GM23338 (cell line): ENCODE measurements around the gene ZNF787. TPM values are rescaled to one million over a fixed set of nuclear protein-coding genes. Genes with fewer than 3 reads are reported as not detected.

Source experiments
- ATAC-seq: fragments of 200-7000 bp; cut with Tn5 transposase; 3 replicates; pipeline ENCODE4 v1.9.1; 2020
- DNase-seq: peaks from one replicate; pipeline ENCODE4 v3.0.0-alpha.2; 2015; ENCODE audit warnings: low spot score
- H2AFZ ChIP-seq: fragments of 200-600 bp; sonication (generic); 2 replicates; pipeline ENCODE4 v1.8.0; 2016; ENCODE audit warnings: antibody characterized with exemption, mild to moderate bottlenecking, moderate library complexity
- H3F3A ChIP-seq: fragments of 200-600 bp; sonication (generic); replicated peaks from 2 replicates; pipeline ENCODE4 v1.8.0; 2017; ENCODE audit warnings: antibody characterized with exemption, mixed run types, low read depth
- H3K27ac ChIP-seq: fragments of 200-600 bp; sonication (generic); 2 replicates; pipeline ENCODE4 v1.6.1; 2016; ENCODE audit warnings: low read depth
- H3K27me3 ChIP-seq: fragments of 200-600 bp; sonication (generic); 2 replicates; pipeline ENCODE4 v1.8.0; 2016; ENCODE audit warnings: mild to moderate bottlenecking, mixed run types, moderate library complexity; ENCODE audit not compliant: insufficient read depth
- H3K36me3 ChIP-seq: fragments of 200-600 bp; sonication (generic); 2 replicates; pipeline ENCODE4 v1.8.0; 2016; ENCODE audit warnings: mild to moderate bottlenecking; ENCODE audit not compliant: insufficient read depth
- H3K4me1 ChIP-seq: fragments of 200-600 bp; sonication (generic); 2 replicates; pipeline ENCODE4 v1.8.0; 2016; ENCODE audit warnings: mild to moderate bottlenecking, moderate library complexity; ENCODE audit not compliant: insufficient read depth
- H3K4me2 ChIP-seq: fragments of 200-600 bp; sonication (generic); 2 replicates; pipeline ENCODE4 v1.7.1; 2017; ENCODE audit warnings: mixed run types
- H3K4me3 ChIP-seq: fragments of 200-600 bp; sonication (generic); 2 replicates; pipeline ENCODE4 v1.6.1; 2016; ENCODE audit warnings: mixed run types
- H3K79me2 ChIP-seq: fragments of 200-600 bp; sonication (generic); replicated peaks from 2 replicates; pipeline ENCODE4 v1.8.0; 2017; ENCODE audit warnings: mild to moderate bottlenecking; ENCODE audit not compliant: insufficient read depth
- H3K9me2 ChIP-seq: fragments of 200-600 bp; sonication (generic); 2 replicates; pipeline ENCODE4 v1.8.0; 2017; ENCODE audit not compliant: insufficient read depth
- H4K20me1 ChIP-seq: fragments of 200-600 bp; sonication (generic); replicated peaks from 2 replicates; pipeline ENCODE4 v1.8.0; 2017; ENCODE audit warnings: mild to moderate bottlenecking; ENCODE audit not compliant: insufficient read depth
- H3K27ac Mint-ChIP-seq: 2 replicates; pipeline ENCODE4 v1.8.0; 2020; ENCODE audit warnings: inconsistent platforms, mild to moderate bottlenecking, moderate library complexity, mixed read lengths
- H3K27me3 Mint-ChIP-seq: 3 replicates; pipeline ENCODE4 v1.8.0; 2022; ENCODE audit warnings: low read depth, mild to moderate bottlenecking, moderate library complexity, mixed read lengths, inconsistent platforms; ENCODE audit not compliant: insufficient read depth, poor library complexity
- H3K36me3 Mint-ChIP-seq: 3 replicates; pipeline ENCODE4 v1.8.0; 2021; ENCODE audit warnings: low read depth, mild to moderate bottlenecking, inconsistent platforms, moderate library complexity, mixed read lengths
- H3K4me1 Mint-ChIP-seq: 3 replicates; pipeline ENCODE4 v1.8.0; 2020; ENCODE audit warnings: mild to moderate bottlenecking, inconsistent platforms, mixed read lengths
- H3K4me3 Mint-ChIP-seq: 3 replicates; pipeline ENCODE4 v1.8.0; 2021; ENCODE audit warnings: moderate library complexity, mild to moderate bottlenecking, inconsistent platforms, mixed read lengths
- H3K9me3 Mint-ChIP-seq: 3 replicates; pipeline ENCODE4 v1.8.0; 2020; ENCODE audit warnings: moderate library complexity, mild to moderate bottlenecking, inconsistent platforms, mixed read lengths
- CTCF ChIP-seq, 2 experiments: fragments of 200-600 bp in 1 of 2; sonication (generic) in 1 of 2; conservative IDR thresholded peaks; 2 replicates each; pipeline versions ENCODE4 v1.5.1 to v1.6.1; 2016 to 2017; ENCODE audit warnings: antibody characterized with exemption in 2 of 2, low read depth in 2 of 2, mild to moderate bottlenecking in 2 of 2, moderate library complexity in 1 of 2
- ZNF462 ChIP-seq: fragments of 250-450 bp; sonication (Bioruptor Pico); IDR thresholded peaks from 2 replicates; pipeline ENCODE4 v1.5.0; 2020; ENCODE audit warnings: mild to moderate bottlenecking, moderate library complexity
- polyA plus RNA-seq: library from polyadenylated mRNA; unstranded; fragments of >200 nt; fragmentation: Nextera tagmentation; extraction: Ambion mirVana; gene quantifications from 2 replicates; pipeline ENCODE4 v1.2.1, GENCODE V29; 2016
- total RNA-seq: library from RNA; depleted of rRNA; stranded (reverse); fragments of >200 nt; shearing (Covaris generic); gene quantifications from 2 replicates; pipeline ENCODE4 v1.2.3, GENCODE V29; 2014

ZNF787 gene
- total and polyA plus RNA-seq, 2 experiments from 2014 or later, result 12.5 to 44.6 TPM

- Histone ChIP-seq H3K4me2 (no peak overlapping the region), H3K27me3 (no peaks in the 10 kb centered on the region), H3K4me3 (no peak overlapping the region), H3K4me1 (peaks cover 10% of the 10 kb centered on the region; the same call in 1 of the 2 replicates), H4K20me1 (peaks cover 23% of the 10 kb centered on the region), H3K27ac (no peak overlapping the region), H3F3A (0 out of 2 replicates have a peak, but pooled peaks cover 3% of the 10 kb centered on the region), H3K9me2 (no peaks in the 10 kb centered on the region), H3K79me2 (peaks cover 25% of the 10 kb centered on the region), H3K36me3 (no peaks in the 10 kb centered on the region), H2AFZ (no peak overlapping the region)
- Mint-ChIP-seq H3K27ac (peak overlapping the region; percentile 78; the same call in 1 of the 2 replicates), H3K4me3 (no peak overlapping the region), H3K36me3 (peaks cover 20% of the 10 kb centered on the region), H3K4me1 (peaks cover 41% of the 10 kb centered on the region), H3K9me3 (no peaks in the 10 kb centered on the region), H3K27me3 (peaks cover 20% of the 10 kb centered on the region)
- ATAC-seq, result peak; percentile 50
- peak; percentile 55 for DNase-seq
- TF ChIP-seq ZNF462 (CRISPR knock-in tag), result no peak
- no peak for TF ChIP-seq CTCF (conservative IDR thresholded peaks at IDR 0.05; ENCODE audit: low read depth in 2 of 2)
Observed at GRCh38 chr19:56086671-56087430, 34.2 kb downstream of the ZNF787 start.
